Activated CD8-positive, alpha-beta T cell treated with anti-CD3 and anti-CD28 coated beads for 36 hours (primary cell): ENCODE results near the gene C1orf174. TPM values are rescaled to one million over a fixed set of nuclear protein-coding genes. Genes with fewer than 3 reads are reported as not detected.

ENCODE experiments used
- ATAC-seq: fragments of 200-7000 bp; cut with Tn5 transposase; one replicate; pipeline ENCODE4 v1.10.0; 2021; ENCODE audit warnings: mild to moderate bottlenecking, moderate library complexity
- CTCF ChIA-PET: fragments of 350-600 bp; sonication (Branson Sonifier 250); formaldehyde crosslinking; loops from one replicate; lab custom pipeline; 2021; ENCODE audit warnings: antibody characterized with exemption; lab: Charles Lee
- POLR2A ChIA-PET: fragments of 350-600 bp; sonication (Branson Sonifier 250); formaldehyde crosslinking; loops from one replicate; lab custom pipeline; 2021; ENCODE audit warnings: antibody characterized with exemption; lab: Charles Lee
- DNase-seq: peaks from one replicate; pipeline ENCODE4 v3.0.0-alpha.2; 2020
- H3K27ac Mint-ChIP-seq: one replicate; pipeline ENCODE4 v1.8.0; 2021; ENCODE audit warnings: mild to moderate bottlenecking, mixed read lengths
- H3K27me3 Mint-ChIP-seq: one replicate; pipeline ENCODE4 v1.8.0; 2021; ENCODE audit warnings: mixed read lengths
- H3K36me3 Mint-ChIP-seq: one replicate; pipeline ENCODE4 v1.8.0; 2021; ENCODE audit warnings: low read depth, mixed read lengths
- H3K4me1 Mint-ChIP-seq: one replicate; pipeline ENCODE4 v1.8.0; 2021; ENCODE audit warnings: low read depth, mixed read lengths
- H3K4me3 Mint-ChIP-seq: one replicate; pipeline ENCODE4 v1.8.0; 2021; ENCODE audit warnings: mild to moderate bottlenecking, moderate library complexity, mixed read lengths
- H3K9me3 Mint-ChIP-seq: one replicate; pipeline ENCODE4 v1.8.0; 2021; ENCODE audit warnings: mixed read lengths
- intact Hi-C: fragments of 100-400 bp; cut with micrococcal nuclease; formaldehyde crosslinking; loops from one replicate; pipeline ENCODE4 v1.10.0; 2022
- total RNA-seq, 2 experiments: library from RNA; stranded (reverse); gene quantifications; one replicate each; pipeline ENCODE4 v1.2.3, GENCODE V29; 2021
- TF ChIP-seq, protein P1 (sequence below): fragments of 200-600 bp; IDR thresholded peaks from one replicate; pipeline ENCODE4 v1.8.0; 2022; ENCODE audit warnings: antibody characterized with exemption, mild to moderate bottlenecking

C1orf174 gene
- total RNA-seq, 2 experiments from 2014 or later = 43.7 to 44.0 TPM

DNA sequence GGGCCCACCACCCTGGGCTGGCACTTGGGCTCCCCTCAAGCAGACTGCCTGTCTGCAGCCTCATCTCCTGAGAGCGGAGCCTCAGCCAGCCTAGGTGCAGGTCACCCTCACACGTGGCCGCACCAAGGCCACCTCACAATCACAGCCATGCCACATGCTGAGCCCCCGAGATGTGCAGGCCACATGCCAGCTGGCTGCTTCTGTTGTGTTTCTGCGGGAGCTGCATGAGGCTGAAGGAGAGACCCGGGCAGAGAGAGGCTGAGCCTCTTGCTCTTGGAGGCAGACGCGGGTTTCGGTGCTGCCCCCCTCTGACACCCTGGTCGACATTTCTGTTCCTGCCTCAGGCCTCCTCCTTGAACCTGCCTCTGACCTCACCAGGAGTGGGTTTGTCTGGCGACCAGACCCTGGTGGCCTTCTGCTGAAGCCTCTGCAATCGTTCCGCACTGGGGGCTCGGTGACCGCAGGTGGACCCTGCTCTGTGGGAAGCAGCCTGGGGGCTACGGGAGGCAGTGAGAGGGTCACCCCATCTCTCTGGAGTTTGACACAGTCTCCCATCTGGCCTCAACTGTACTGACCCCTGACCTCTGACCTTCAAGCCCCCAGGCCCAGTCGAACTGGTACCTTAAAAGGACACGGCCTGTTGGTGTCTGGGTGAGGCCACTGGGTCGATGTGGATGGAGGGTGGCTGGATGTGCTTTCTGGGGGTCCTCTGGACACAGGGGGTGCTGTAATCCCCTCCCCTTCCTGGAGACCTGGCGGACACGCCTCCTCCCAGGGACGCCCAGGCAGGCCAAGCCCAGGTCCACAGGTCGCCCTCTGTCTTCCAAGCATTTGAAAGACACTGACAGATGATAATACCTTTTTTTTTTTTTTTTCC lies 13.0 kb upstream of the C1orf174 start:
- intact Hi-C loops = no loop called here
- CTCF ChIA-PET = no interaction called here

DNA sequence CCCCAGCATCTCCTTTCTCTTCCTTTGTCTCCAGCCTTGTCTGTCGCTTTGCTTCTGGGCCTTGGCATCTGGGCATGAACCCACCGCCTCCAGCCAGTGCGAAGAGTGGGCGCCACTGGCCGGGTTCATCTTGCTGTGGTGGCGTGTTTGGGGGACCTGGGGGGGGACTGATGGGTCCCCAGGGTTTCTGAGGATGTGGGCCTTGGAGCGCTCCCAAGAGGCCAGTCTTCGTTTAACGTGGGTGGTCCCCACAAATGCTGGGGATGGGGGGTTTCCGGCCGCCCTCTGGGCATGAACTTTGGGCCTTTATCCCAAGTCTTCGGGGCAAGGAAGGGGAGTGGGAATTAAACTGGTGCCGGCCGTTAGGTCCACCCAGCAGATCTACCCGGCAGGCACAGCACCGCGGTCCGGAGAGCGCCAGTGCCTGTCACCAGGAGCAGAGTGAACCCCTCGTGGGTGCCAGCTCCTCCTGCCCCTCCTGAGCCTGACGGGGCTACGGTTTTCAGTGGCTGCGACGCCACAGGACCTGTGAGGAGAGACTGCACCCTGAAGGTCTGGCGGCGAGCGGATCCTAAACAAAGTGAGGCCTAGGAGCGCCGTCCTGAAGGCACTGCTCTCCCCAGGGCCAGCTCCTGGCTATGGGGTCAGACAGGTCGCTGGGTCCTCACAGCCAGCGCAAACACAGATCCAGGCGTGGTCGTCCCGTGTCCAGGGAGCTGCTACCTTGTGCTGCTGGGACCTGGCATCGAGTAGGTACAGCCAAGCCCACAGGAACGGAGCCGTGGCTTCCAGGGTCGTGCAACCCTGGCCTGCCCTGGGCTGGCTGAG lies 12.1 kb upstream of the C1orf174 start:
- Mint-ChIP-seq H3K36me3 (no peaks in the 10 kb centered on the region), H3K9me3 (no peaks in the 10 kb centered on the region), H3K27ac (no peak overlapping the region), H3K4me3 (no peak overlapping the region), H3K4me1 (peaks cover 2% of the 10 kb centered on the region), H3K27me3 (no peaks in the 10 kb centered on the region)
- POLR2A ChIA-PET = interaction anchor here (1.9 kb wide), 1 partner anchor 12 kb away, joined by 4 read pairs; the partner anchor contains the start of gene C1orf174
- no peak for ATAC-seq
- CTCF ChIA-PET = interaction anchor here (0.9 to 1.5 kb wide), 2 partner anchors 9 to 54 kb away, joined by 3 to 5 read pairs; no protein-coding TSS in a partner anchor
- DNase-seq = no peak
- intact Hi-C loops = no loop called here
- TF ChIP-seq, protein P1, sequence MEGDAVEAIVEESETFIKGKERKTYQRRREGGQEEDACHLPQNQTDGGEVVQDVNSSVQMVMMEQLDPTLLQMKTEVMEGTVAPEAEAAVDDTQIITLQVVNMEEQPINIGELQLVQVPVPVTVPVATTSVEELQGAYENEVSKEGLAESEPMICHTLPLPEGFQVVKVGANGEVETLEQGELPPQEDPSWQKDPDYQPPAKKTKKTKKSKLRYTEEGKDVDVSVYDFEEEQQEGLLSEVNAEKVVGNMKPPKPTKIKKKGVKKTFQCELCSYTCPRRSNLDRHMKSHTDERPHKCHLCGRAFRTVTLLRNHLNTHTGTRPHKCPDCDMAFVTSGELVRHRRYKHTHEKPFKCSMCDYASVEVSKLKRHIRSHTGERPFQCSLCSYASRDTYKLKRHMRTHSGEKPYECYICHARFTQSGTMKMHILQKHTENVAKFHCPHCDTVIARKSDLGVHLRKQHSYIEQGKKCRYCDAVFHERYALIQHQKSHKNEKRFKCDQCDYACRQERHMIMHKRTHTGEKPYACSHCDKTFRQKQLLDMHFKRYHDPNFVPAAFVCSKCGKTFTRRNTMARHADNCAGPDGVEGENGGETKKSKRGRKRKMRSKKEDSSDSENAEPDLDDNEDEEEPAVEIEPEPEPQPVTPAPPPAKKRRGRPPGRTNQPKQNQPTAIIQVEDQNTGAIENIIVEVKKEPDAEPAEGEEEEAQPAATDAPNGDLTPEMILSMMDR = no peak

More for the DNA sequence above, 13.0 kb upstream of the C1orf174 start:
- H3K9me3 Mint-ChIP-seq = no peaks in the 10 kb centered on the region
- ATAC-seq (no peak), DNase-seq (no peak)
- H3K36me3 Mint-ChIP-seq = no peaks in the 10 kb centered on the region
- POLR2A ChIA-PET = interaction anchor here (0.5 to 1.9 kb wide), 2 partner anchors 13 to 316 kb away, joined by 3 to 4 read pairs; partner anchors contain the start of gene C1orf174
- TF ChIP-seq, protein P1 = no peak
- H3K27me3 Mint-ChIP-seq = no peaks in the 10 kb centered on the region
- H3K4me3 Mint-ChIP-seq = no peak overlapping the region
- no peaks in the 10 kb centered on the region for H3K4me1 Mint-ChIP-seq
- no peak overlapping the region for H3K27ac Mint-ChIP-seq

DNA sequence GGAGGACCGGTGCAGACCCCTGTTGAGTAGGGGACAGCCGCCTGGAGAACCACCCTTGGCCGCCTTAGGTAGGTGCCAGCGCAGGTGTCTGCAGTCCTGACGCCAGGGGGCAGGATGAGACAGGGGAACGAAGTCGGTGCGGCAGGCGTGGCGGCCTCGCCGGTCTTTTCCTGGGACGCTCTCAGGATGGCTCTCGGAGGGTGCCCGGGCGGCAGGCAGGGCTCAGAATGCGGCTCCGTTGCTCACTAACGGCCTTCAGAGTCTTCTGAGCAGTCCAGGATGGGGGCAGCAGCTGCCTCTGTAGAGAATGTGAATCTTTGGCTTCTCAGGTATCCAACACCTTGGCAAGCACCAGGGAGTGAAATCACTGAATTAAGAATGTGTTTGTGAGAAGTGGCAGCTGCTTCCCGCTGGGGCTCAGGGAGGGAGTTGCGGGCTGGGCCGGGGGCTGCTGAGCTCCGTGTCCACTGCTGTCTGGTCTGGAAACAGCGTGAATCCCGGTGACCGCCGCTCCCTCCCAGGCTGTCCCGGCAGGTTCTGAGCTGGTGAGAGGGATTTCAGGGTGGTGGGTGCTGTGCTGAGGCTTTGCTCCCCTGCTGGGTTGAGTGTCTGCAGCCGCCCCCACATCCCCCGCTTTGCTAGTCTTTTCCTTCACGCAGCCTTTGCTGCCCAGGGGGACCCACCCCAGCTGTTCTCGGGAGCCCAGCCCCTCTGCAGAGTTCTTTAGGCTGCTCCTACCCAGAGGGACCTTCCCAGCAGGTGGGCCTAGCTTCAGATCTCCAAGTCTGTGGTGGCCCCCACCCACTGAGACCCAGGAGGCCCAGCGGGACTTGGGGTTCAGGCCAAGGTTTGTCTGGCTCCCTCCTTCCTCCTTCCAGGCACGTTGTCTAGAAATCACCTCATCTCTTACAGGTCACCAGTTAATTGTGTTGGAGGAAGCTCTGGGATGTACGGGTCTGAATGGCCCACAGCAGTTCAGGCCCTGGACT lies 11.1 kb upstream of the C1orf174 start:
- H3K27me3 Mint-ChIP-seq = no peaks in the 10 kb centered on the region
- intact Hi-C loops = no loop called here
- H3K36me3 Mint-ChIP-seq = no peaks in the 10 kb centered on the region
- no peak overlapping the region for H3K27ac Mint-ChIP-seq
- H3K9me3 Mint-ChIP-seq = no peaks in the 10 kb centered on the region
- TF ChIP-seq, protein P1 = peak; percentile 88
- CTCF ChIA-PET = interaction anchor here (0.7 to 1.5 kb wide), 5 partner anchors 8 to 673 kb away, joined by 3 to 5 read pairs (median 3); no protein-coding TSS in a partner anchor
- H3K4me1 Mint-ChIP-seq = peaks cover 4% of the 10 kb centered on the region
- DNase-seq = peak; percentile 83
- ATAC-seq = peak; percentile 86
- POLR2A ChIA-PET = interaction anchor here (0.6 to 1.9 kb wide), 2 partner anchors 11 to 70 kb away, joined by 3 to 4 read pairs; partner anchors contain the start of gene C1orf174
- H3K4me3 Mint-ChIP-seq = no peak overlapping the region

DNA sequence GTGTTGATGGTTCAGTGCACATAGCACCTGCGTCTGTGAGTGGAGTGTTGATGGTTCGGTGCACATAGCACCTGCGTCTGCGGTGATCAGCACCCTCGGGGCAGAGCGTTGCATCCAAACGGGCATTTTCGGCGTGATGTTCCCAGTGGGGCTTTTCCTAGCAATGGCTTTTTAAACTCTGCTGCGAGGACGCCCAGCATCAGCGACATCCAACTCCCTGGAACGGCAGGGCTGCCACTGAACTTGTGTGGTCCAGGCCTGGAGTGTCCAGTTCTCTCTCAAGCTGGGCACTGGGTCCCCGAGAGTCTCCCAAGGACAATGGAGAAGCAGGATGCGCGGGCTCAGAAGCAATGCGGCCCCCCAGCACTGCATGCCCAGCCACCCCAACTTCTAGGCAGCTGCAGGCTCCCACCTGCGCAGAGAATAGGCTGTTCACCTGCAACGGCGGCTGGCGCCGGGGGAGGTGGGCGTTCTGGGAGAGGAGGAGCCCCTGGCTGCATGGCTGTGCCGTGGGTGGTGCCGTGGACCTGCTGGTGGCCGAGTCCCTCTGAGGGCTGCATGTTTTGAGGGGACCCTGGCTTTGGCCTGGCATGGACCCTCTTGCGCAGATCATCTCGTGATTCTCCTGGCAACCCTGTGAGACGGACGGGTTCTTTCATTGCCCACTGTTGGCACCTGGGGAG lies 10.1 kb upstream of the C1orf174 start:
- Mint-ChIP-seq H3K36me3 (no peaks in the 10 kb centered on the region), H3K4me1 (peaks cover 4% of the 10 kb centered on the region), H3K9me3 (no peaks in the 10 kb centered on the region), H3K4me3 (no peak overlapping the region), H3K27me3 (no peaks in the 10 kb centered on the region), H3K27ac (no peak overlapping the region)
- ChIA-PET POLR2A (interaction anchor here (0.6 kb wide), 1 partner anchor 71 kb away, joined by 3 read pairs; no protein-coding TSS in a partner anchor), CTCF (no interaction called here)
- DNase-seq = no peak
- no peak for ATAC-seq
- TF ChIP-seq, protein P1 = no peak
- intact Hi-C loops = no loop called here
